GM13976 (cell line): ENCODE data around the gene SETX.

Experiments used
- DNase-seq: peaks from one replicate; pipeline ENCODE4 v3.0.0; 2012; ENCODE audit warnings: low spot score
- in situ Hi-C: fragments of 300-500 bp; cut with MboI; formaldehyde crosslinking; loops from one replicate; pipeline ENCODE4 v1.12.0; 2022; ENCODE audit warnings: low sequenced_read_pairs, mixed read lengths, inconsistent platforms; ENCODE audit not compliant: unreplicated experiment
- TF ChIP-seq, protein P1 (sequence below): IDR thresholded peaks from 2 replicates; pipeline ENCODE4 v1.5.1; 2012; ENCODE audit warnings: borderline replicate concordance, mild to moderate bottlenecking; ENCODE audit not compliant: insufficient read depth; ENCODE audit errors: extremely low read depth, missing control alignments, control extremely low read depth

Gene SETX

GRCh38 chr9:132214027-132214622 lies 140.7 kb downstream of the SETX start:
- in situ Hi-C loops: no loop called here
- no peak for DNase-seq
- TF ChIP-seq, protein P1, sequence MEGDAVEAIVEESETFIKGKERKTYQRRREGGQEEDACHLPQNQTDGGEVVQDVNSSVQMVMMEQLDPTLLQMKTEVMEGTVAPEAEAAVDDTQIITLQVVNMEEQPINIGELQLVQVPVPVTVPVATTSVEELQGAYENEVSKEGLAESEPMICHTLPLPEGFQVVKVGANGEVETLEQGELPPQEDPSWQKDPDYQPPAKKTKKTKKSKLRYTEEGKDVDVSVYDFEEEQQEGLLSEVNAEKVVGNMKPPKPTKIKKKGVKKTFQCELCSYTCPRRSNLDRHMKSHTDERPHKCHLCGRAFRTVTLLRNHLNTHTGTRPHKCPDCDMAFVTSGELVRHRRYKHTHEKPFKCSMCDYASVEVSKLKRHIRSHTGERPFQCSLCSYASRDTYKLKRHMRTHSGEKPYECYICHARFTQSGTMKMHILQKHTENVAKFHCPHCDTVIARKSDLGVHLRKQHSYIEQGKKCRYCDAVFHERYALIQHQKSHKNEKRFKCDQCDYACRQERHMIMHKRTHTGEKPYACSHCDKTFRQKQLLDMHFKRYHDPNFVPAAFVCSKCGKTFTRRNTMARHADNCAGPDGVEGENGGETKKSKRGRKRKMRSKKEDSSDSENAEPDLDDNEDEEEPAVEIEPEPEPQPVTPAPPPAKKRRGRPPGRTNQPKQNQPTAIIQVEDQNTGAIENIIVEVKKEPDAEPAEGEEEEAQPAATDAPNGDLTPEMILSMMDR: no peak

GRCh38 chr9:132211570-132211969 lies 143.2 kb downstream of the SETX start:
- in situ Hi-C loops: no loop called here

More at GRCh38 chr9:132211570-132211969, 143.2 kb downstream of the SETX start:
- no peak for DNase-seq
- TF ChIP-seq, protein P1: no peak
